ENCODE results near the gene HSD3B7.

DNA sequence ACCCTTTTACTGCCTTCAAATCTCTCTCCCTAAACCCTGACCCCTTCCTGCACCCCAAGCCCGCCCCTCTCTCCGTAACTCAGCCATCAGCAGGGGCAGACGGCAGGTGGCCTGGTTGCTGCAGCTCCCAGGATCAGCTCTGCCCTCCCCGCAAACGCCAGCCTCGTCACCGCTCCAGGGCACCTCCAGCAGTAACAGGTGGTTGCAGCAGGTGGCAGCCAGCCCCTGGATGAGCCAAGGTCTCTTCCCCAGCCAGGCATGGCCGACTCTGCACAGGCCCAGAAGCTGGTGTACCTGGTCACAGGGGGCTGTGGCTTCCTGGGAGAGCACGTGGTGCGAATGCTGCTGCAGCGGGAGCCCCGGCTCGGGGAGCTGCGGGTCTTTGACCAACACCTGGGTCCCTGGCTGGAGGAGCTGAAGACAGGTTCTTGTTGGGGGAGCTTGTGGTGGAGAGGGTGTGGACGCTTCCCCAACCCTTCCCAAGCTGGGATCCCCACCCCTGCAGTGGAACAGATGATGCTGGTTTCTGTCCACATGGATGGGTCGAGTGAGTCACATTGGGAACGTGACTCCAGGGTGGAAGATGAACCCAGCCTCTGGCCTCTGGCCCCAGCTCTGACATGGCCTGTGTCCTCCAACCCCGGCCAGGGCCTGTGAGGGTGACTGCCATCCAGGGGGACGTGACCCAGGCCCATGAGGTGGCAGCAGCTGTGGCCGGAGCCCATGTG lies 558 bp downstream of the HSD3B7 start:
- TF ChIP-seq EP300 (IDR thresholded peaks at IDR 0.05; ENCODE audit: borderline replicate concordance) (no peak), NFIC (IDR thresholded peaks at IDR 0.05) (no peak), TAF1 (IDR thresholded peaks at IDR 0.05; ENCODE audit: low read depth) (no peak), RAD21 (IDR thresholded peaks at IDR 0.05; ENCODE audit: low read depth) (no peak; the same call in 1 of the 2 replicates), FOXM1 (IDR thresholded peaks at IDR 0.05; ENCODE audit: borderline replicate concordance, low read depth) (no peak), EGR1 (IDR thresholded peaks at IDR 0.05) (no peak), ZBTB7A (IDR thresholded peaks at IDR 0.05; ENCODE audit: low read depth) (no peak), CREB1 (IDR thresholded peaks at IDR 0.05; ENCODE audit: low read depth) (no peak), YY1 (IDR thresholded peaks at IDR 0.05; ENCODE audit: low read depth) (no peak)
- TF ChIP-seq, protein P1, sequence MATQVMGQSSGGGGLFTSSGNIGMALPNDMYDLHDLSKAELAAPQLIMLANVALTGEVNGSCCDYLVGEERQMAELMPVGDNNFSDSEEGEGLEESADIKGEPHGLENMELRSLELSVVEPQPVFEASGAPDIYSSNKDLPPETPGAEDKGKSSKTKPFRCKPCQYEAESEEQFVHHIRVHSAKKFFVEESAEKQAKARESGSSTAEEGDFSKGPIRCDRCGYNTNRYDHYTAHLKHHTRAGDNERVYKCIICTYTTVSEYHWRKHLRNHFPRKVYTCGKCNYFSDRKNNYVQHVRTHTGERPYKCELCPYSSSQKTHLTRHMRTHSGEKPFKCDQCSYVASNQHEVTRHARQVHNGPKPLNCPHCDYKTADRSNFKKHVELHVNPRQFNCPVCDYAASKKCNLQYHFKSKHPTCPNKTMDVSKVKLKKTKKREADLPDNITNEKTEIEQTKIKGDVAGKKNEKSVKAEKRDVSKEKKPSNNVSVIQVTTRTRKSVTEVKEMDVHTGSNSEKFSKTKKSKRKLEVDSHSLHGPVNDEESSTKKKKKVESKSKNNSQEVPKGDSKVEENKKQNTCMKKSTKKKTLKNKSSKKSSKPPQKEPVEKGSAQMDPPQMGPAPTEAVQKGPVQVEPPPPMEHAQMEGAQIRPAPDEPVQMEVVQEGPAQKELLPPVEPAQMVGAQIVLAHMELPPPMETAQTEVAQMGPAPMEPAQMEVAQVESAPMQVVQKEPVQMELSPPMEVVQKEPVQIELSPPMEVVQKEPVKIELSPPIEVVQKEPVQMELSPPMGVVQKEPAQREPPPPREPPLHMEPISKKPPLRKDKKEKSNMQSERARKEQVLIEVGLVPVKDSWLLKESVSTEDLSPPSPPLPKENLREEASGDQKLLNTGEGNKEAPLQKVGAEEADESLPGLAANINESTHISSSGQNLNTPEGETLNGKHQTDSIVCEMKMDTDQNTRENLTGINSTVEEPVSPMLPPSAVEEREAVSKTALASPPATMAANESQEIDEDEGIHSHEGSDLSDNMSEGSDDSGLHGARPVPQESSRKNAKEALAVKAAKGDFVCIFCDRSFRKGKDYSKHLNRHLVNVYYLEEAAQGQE (IDR thresholded peaks at IDR 0.05; ENCODE audit: low read depth) = no peak
- TF ChIP-seq, protein P2, sequence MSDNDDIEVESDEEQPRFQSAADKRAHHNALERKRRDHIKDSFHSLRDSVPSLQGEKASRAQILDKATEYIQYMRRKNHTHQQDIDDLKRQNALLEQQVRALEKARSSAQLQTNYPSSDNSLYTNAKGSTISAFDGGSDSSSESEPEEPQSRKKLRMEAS (IDR thresholded peaks at IDR 0.05) = no peak

All from Ishikawa (cell line).